ENCODE data around the gene MS4A10.

GRCh38 chr11:60785806-60786361 is 751 bp downstream of the MS4A10 start:
- TF ChIP-seq CTCF (IDR thresholded peaks at IDR 0.05) (no peak), POLR2A (IDR thresholded peaks at IDR 0.05) (no peak)

All from sigmoid colon (tissue), 3 donors.